SK-N-SH treated with all-trans-retinoic acid at 6 μM for 48 hours (cell line): ENCODE measurements around the gene P2RY14.
A peak's percentile ranks its signal among the peaks of the same experiment; 100 is the strongest.

ENCODE experiments used
- ATAC-seq: fragments of 200-7000 bp; cut with Tn5 transposase; 3 replicates; pipeline ENCODE4 v1.9.1; 2020; ENCODE audit warnings: mild to moderate bottlenecking, moderate library complexity
- ARNTL ChIP-seq: fragments of 450-650 bp; formaldehyde crosslinking; IDR thresholded peaks from 2 replicates; pipeline ENCODE4 v1.5.0; 2020; ENCODE audit warnings: low read depth, mild to moderate bottlenecking, moderate library complexity, borderline replicate concordance
- CSDC2 ChIP-seq: fragments of 250-450 bp; sonication (Bioruptor Pico); IDR thresholded peaks from 2 replicates; pipeline ENCODE4 v1.5.0; 2020; ENCODE audit warnings: mild to moderate bottlenecking, moderate library complexity
- CSRNP3 ChIP-seq: fragments of 250-450 bp; sonication (Bioruptor Pico); IDR thresholded peaks from 2 replicates; pipeline ENCODE4 v1.5.1; 2021; ENCODE audit warnings: mild to moderate bottlenecking, moderate library complexity
- ESRRG ChIP-seq: fragments of 250-450 bp; sonication (Bioruptor Pico); IDR thresholded peaks from 2 replicates; pipeline ENCODE4 v1.6.1; 2021; ENCODE audit warnings: mild to moderate bottlenecking
- GLIS3 ChIP-seq: fragments of 250-450 bp; sonication (Bioruptor Pico); IDR thresholded peaks from 2 replicates; pipeline ENCODE4 v1.5.0; 2020; ENCODE audit warnings: mild to moderate bottlenecking, moderate library complexity
- ISL1 ChIP-seq: fragments of 250-450 bp; sonication (Bioruptor Pico); IDR thresholded peaks from 2 replicates; pipeline ENCODE4 v2.1.2; 2022; ENCODE audit warnings: mild to moderate bottlenecking, moderate library complexity
- OSR1 ChIP-seq: fragments of 250-450 bp; sonication (Bioruptor Pico); IDR thresholded peaks from 2 replicates; pipeline ENCODE4 v1.8.0; 2022; ENCODE audit warnings: moderate library complexity, mild to moderate bottlenecking, inconsistent platforms
- PPARA ChIP-seq: fragments of 250-450 bp; sonication (Bioruptor Pico); IDR thresholded peaks from 2 replicates; pipeline ENCODE4 v1.5.0; 2020; ENCODE audit warnings: mild to moderate bottlenecking, borderline replicate concordance
- RARB ChIP-seq: fragments of 250-450 bp; sonication (Bioruptor Pico); IDR thresholded peaks from 2 replicates; pipeline ENCODE4 v1.8.0; 2021; ENCODE audit warnings: mild to moderate bottlenecking, moderate library complexity
- SNAI2 ChIP-seq: fragments of 250-450 bp; sonication (Bioruptor Pico); IDR thresholded peaks from 2 replicates; pipeline ENCODE4 v1.5.0; 2020; ENCODE audit warnings: mild to moderate bottlenecking, moderate library complexity
- TCF4 ChIP-seq: fragments of 250-450 bp; sonication (Bioruptor Pico); IDR thresholded peaks from 2 replicates; pipeline ENCODE4 v1.8.0; 2021; ENCODE audit warnings: mild to moderate bottlenecking, moderate library complexity, borderline replicate concordance
- TOX ChIP-seq: fragments of 250-450 bp; sonication (Bioruptor Pico); IDR thresholded peaks from 2 replicates; pipeline ENCODE4 v1.8.0; 2021; ENCODE audit warnings: mild to moderate bottlenecking, moderate library complexity, borderline replicate concordance
- ZFP3 ChIP-seq: fragments of 250-450 bp; sonication (Bioruptor Pico); IDR thresholded peaks from 2 replicates; pipeline ENCODE4 v1.5.0; 2020; ENCODE audit warnings: mild to moderate bottlenecking, moderate library complexity
- ZFP30 ChIP-seq: fragments of 450-650 bp; formaldehyde crosslinking; IDR thresholded peaks from 2 replicates; pipeline ENCODE4 v1.5.0; 2022; ENCODE audit warnings: mild to moderate bottlenecking, moderate library complexity
- ZNF565 ChIP-seq: fragments of 450-650 bp; formaldehyde crosslinking; conservative IDR thresholded peaks from 2 replicates; pipeline ENCODE4 v1.5.0; 2020; ENCODE audit warnings: low read depth, mild to moderate bottlenecking, moderate library complexity
- ZNF70 ChIP-seq: fragments of 450-650 bp; formaldehyde crosslinking; IDR thresholded peaks from 2 replicates; pipeline ENCODE4 v1.5.0; 2020; ENCODE audit warnings: mild to moderate bottlenecking, moderate library complexity
- ZNF8 ChIP-seq: fragments of 450-650 bp; formaldehyde crosslinking; IDR thresholded peaks from 2 replicates; pipeline ENCODE4 v1.5.0; 2020; ENCODE audit warnings: mild to moderate bottlenecking, moderate library complexity
- TF ChIP-seq, protein P1 (sequence below): fragments of 250-450 bp; sonication (Bioruptor Pico); IDR thresholded peaks from 2 replicates; pipeline ENCODE4 v1.8.0; 2020; ENCODE audit warnings: mild to moderate bottlenecking, moderate library complexity, borderline replicate concordance
- TF ChIP-seq, protein P2 (sequence below): fragments of 250-450 bp; sonication (Bioruptor Pico); IDR thresholded peaks from 2 replicates; pipeline ENCODE4 v1.8.0; 2021; ENCODE audit warnings: low read depth, mild to moderate bottlenecking, moderate library complexity, borderline replicate concordance
- TF ChIP-seq, protein P3 (sequence below): fragments of 250-450 bp; sonication (Bioruptor Pico); IDR thresholded peaks from 2 replicates; pipeline ENCODE4 v1.5.0; 2020; ENCODE audit warnings: mild to moderate bottlenecking, moderate library complexity

Gene P2RY14

DNA sequence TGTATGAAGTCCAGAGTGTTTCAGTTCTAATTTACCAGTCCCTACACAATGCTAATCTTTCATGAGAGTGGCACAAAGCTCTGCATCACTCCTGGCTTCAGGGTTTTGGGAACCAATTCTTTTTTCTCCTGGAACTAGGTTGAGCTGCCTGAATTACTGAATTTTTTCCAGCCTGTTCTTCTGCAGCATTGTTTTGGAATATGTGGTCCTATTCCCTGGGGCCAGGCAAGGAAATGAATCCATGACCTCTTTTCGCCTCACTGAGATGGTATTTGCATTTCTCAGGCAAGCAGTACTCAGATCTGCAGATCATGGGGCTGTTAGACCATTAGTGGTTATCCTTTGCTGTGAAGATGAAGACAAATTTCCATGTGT lies 49.7 kb downstream of the P2RY14 start:
- ATAC-seq = peak; percentile 12; the same call in 2 of the 3 replicates
- TF ChIP-seq, protein P1, sequence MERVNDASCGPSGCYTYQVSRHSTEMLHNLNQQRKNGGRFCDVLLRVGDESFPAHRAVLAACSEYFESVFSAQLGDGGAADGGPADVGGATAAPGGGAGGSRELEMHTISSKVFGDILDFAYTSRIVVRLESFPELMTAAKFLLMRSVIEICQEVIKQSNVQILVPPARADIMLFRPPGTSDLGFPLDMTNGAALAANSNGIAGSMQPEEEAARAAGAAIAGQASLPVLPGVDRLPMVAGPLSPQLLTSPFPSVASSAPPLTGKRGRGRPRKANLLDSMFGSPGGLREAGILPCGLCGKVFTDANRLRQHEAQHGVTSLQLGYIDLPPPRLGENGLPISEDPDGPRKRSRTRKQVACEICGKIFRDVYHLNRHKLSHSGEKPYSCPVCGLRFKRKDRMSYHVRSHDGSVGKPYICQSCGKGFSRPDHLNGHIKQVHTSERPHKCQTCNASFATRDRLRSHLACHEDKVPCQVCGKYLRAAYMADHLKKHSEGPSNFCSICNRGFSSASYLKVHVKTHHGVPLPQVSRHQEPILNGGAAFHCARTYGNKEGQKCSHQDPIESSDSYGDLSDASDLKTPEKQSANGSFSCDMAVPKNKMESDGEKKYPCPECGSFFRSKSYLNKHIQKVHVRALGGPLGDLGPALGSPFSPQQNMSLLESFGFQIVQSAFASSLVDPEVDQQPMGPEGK (CRISPR knock-in tag) = no peak
- TF ChIP-seq TOX (CRISPR knock-in tag) (no peak), PPARA (CRISPR knock-in tag) (no peak), OSR1 (CRISPR knock-in tag) (no peak), CSRNP3 (no peak), ZFP30 (no peak), ARNTL (CRISPR knock-in tag) (no peak), SNAI2 (CRISPR knock-in tag) (no peak)

DNA sequence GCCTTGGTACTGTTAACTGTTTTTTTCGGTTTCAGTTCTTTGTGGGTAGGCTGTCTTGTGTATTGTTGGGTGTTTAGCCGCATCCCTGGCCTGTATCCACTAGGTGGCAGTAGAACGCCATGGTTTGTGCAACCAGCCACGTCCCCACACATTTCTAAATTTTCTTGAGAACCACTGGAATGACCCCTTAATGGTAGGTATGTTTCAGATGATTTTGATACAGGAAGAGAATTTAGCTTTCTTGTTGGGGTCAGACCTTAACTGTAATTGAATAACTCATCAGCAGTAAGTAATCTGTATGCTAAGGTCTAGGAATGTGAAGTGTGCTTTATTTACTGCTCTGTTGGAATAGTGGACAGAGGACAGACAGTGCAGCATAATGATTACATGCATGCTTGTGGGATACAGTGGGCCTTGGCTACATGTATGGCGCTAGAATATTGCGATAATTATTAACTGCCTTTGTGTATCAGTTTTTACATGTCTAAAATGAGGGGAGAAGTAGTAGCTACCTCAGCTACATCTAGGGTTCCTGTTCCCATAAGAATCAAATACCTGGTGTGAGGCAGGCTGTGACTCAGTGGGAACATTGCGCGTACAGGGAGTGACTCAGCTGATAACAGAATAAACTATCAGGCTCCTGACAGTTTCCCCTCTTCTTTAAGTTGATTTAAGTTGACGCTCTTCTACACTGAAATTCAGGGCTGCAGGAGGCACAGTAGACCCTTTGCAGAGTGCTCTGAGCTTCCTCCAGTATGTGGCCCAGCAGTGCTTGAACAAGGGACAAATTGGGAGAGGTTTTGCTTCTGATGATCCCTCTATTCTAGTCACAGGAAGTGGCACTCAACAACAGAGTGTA lies 50.3 kb downstream of the P2RY14 start:
- TF ChIP-seq PPARA (CRISPR knock-in tag) (no peak), ZFP3 (CRISPR knock-in tag) (peak; percentile 74), TOX (CRISPR knock-in tag) (no peak), GLIS3 (CRISPR knock-in tag) (no peak)
- TF ChIP-seq, protein P2, sequence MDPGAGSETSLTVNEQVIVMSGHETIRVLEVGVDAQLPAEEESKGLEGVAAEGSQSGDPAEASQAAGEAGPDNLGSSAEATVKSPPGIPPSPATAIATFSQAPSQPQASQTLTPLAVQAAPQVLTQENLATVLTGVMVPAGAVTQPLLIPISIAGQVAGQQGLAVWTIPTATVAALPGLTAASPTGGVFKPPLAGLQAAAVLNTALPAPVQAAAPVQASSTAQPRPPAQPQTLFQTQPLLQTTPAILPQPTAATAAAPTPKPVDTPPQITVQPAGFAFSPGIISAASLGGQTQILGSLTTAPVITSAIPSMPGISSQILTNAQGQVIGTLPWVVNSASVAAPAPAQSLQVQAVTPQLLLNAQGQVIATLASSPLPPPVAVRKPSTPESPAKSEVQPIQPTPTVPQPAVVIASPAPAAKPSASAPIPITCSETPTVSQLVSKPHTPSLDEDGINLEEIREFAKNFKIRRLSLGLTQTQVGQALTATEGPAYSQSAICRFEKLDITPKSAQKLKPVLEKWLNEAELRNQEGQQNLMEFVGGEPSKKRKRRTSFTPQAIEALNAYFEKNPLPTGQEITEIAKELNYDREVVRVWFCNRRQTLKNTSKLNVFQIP (CRISPR knock-in tag) = no peak

GRCh38 chr3:151227266-151227806 lies 51.0 kb downstream of the P2RY14 start:
- no peak for TF ChIP-seq ZNF565 (CRISPR knock-in tag)
- no peak for TF ChIP-seq GLIS3 (CRISPR knock-in tag)
- no peak for TF ChIP-seq TCF4 (CRISPR knock-in tag)
- peak; percentile 28 for ATAC-seq

More for the DNA sequence above, 50.3 kb downstream of the P2RY14 start:
- peak; percentile 95 for ATAC-seq

DNA sequence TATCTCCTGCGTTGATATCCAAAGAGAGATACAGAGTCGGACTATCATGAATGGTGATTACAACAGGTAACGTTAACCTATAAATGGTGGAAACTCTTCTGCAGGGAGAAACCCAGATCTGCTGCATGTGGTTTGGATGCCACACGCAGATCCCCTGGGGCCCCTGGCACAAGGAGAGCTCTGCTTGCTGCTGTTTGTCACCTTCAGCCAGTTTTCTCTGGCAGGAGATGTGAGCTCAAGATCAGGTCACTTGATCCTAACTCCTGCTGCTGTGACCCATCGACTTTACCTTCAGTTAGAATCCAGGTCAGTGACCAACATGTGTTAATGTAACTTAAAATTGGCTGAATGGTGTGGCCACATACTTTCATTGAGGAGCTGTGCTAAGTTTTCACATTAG lies 51.5 kb downstream of the P2RY14 start:
- no peak for ATAC-seq
- no peak for TF ChIP-seq ZNF70
- no peak for TF ChIP-seq TCF4 (CRISPR knock-in tag)
- TF ChIP-seq GLIS3 (CRISPR knock-in tag) = no peak
- TF ChIP-seq, protein P1 (CRISPR knock-in tag) = no peak
- TF ChIP-seq ZFP30 = no peak
- no peak for TF ChIP-seq ZNF565 (CRISPR knock-in tag)
- TF ChIP-seq, protein P2 (CRISPR knock-in tag) = no peak
- no peak for TF ChIP-seq RARB (CRISPR knock-in tag)
- TF ChIP-seq, protein P3, sequence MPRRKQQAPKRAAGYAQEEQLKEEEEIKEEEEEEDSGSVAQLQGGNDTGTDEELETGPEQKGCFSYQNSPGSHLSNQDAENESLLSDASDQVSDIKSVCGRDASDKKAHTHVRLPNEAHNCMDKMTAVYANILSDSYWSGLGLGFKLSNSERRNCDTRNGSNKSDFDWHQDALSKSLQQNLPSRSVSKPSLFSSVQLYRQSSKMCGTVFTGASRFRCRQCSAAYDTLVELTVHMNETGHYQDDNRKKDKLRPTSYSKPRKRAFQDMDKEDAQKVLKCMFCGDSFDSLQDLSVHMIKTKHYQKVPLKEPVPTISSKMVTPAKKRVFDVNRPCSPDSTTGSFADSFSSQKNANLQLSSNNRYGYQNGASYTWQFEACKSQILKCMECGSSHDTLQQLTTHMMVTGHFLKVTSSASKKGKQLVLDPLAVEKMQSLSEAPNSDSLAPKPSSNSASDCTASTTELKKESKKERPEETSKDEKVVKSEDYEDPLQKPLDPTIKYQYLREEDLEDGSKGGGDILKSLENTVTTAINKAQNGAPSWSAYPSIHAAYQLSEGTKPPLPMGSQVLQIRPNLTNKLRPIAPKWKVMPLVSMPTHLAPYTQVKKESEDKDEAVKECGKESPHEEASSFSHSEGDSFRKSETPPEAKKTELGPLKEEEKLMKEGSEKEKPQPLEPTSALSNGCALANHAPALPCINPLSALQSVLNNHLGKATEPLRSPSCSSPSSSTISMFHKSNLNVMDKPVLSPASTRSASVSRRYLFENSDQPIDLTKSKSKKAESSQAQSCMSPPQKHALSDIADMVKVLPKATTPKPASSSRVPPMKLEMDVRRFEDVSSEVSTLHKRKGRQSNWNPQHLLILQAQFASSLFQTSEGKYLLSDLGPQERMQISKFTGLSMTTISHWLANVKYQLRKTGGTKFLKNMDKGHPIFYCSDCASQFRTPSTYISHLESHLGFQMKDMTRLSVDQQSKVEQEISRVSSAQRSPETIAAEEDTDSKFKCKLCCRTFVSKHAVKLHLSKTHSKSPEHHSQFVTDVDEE (CRISPR knock-in tag) = no peak
- no peak for TF ChIP-seq CSDC2 (CRISPR knock-in tag)
- TF ChIP-seq CSRNP3 = no peak
- no peak for TF ChIP-seq ISL1
- TF ChIP-seq ARNTL (CRISPR knock-in tag) = no peak
- no peak for TF ChIP-seq PPARA (CRISPR knock-in tag)
- TF ChIP-seq ESRRG = no peak
- no peak for TF ChIP-seq ZNF8
- no peak for TF ChIP-seq OSR1 (CRISPR knock-in tag)
- TF ChIP-seq ZFP3 (CRISPR knock-in tag) = no peak
- no peak for TF ChIP-seq SNAI2 (CRISPR knock-in tag)
